Adipocyte (in vitro differentiated cells): ENCODE results near the gene DEFB121.
"Not testable (repeated sequence)": the region's sequence is repeated elsewhere in the genome, so short reads cannot be mapped to it uniquely, and the experiment has no call there.

Experiments
- DNase-seq: peaks from one replicate; pipeline ENCODE4 v3.0.0-alpha.2; 2015; ENCODE audit warnings: low read depth
- H3K27me3 ChIP-seq: replicated peaks from 2 replicates; pipeline ENCODE4 v1.7.0; 2013; ENCODE audit warnings: mild to moderate bottlenecking, low read length, moderate library complexity; ENCODE audit not compliant: control insufficient read depth, insufficient read depth
- H3K36me3 ChIP-seq: 2 replicates; pipeline ENCODE4 v1.7.0; 2013; ENCODE audit warnings: low read length, mild to moderate bottlenecking, moderate library complexity; ENCODE audit not compliant: control insufficient read depth, insufficient read depth, severe bottlenecking
- H3K4me1 ChIP-seq: 2 replicates; pipeline ENCODE4 v1.7.0; 2013; ENCODE audit warnings: mild to moderate bottlenecking, low read length, moderate library complexity; ENCODE audit not compliant: control insufficient read depth, insufficient read depth
- H3K4me3 ChIP-seq: 2 replicates; pipeline ENCODE4 v1.7.0; 2013; ENCODE audit warnings: mild to moderate bottlenecking, low read length, moderate library complexity
- H3K9ac ChIP-seq: 2 replicates; pipeline ENCODE4 v1.7.0; 2013; ENCODE audit warnings: mild to moderate bottlenecking, low read length, moderate library complexity
- H3K9me3 ChIP-seq: 2 replicates; pipeline ENCODE4 v1.7.0; 2013; ENCODE audit warnings: mild to moderate bottlenecking, low read length, moderate library complexity; ENCODE audit not compliant: control insufficient read depth

DEFB121 gene

GRCh38 chr20:31418307-31418706 is 12.3 kb upstream of the DEFB121 start:
- DNase-seq: no peak
- H3K36me3 ChIP-seq: no peaks in the 10 kb centered on the region
- H3K4me1 ChIP-seq: no peaks in the 10 kb centered on the region
- H3K27me3 ChIP-seq: peaks cover 17% of the 10 kb centered on the region
- no peak overlapping the region for H3K4me3 ChIP-seq
- no peaks in the 10 kb centered on the region for H3K9me3 ChIP-seq
- H3K9ac ChIP-seq: no peak overlapping the region

GRCh38 chr20:31415653-31416052 is 9.6 kb upstream of the DEFB121 start:
- Histone ChIP-seq H3K9ac (no peak overlapping the region), H3K27me3 (peaks cover 27% of the 10 kb centered on the region), H3K36me3 (no peaks in the 10 kb centered on the region), H3K9me3 (no peaks in the 10 kb centered on the region), H3K4me3 (no peak overlapping the region), H3K4me1 (no peaks in the 10 kb centered on the region)
- DNase-seq: no peak

- Histone ChIP-seq H3K4me3 (no peak overlapping the region), H3K9ac (no peak overlapping the region), H3K9me3 (no peaks in the 10 kb centered on the region), H3K36me3 (no peaks in the 10 kb centered on the region), H3K27me3 (peaks cover 34% of the 10 kb centered on the region), H3K4me1 (no peaks in the 10 kb centered on the region)
- DNase-seq: no peak
Observed at GRCh38 chr20:31414381-31414780, 8.4 kb upstream of the DEFB121 start.

- Histone ChIP-seq H3K9ac (no peak overlapping the region), H3K4me3 (no peak overlapping the region), H3K4me1 (no peaks in the 10 kb centered on the region), H3K27me3 (peaks cover 38% of the 10 kb centered on the region), H3K36me3 (no peaks in the 10 kb centered on the region), H3K9me3 (no peaks in the 10 kb centered on the region)
- no peak for DNase-seq
Observed at GRCh38 chr20:31410011-31410410, 4.0 kb upstream of the DEFB121 start.

- DNase-seq: no peak
- Histone ChIP-seq H3K9me3 (no peaks in the 10 kb centered on the region), H3K4me1 (no peaks in the 10 kb centered on the region), H3K9ac (no peak overlapping the region), H3K36me3 (no peaks in the 10 kb centered on the region), H3K4me3 (no peak overlapping the region), H3K27me3 (peaks cover 4% of the 10 kb centered on the region)
Observed at GRCh38 chr20:31403886-31404285, 2.1 kb downstream of the DEFB121 start.

GRCh38 chr20:31394900-31395299 is 11.1 kb downstream of the DEFB121 start:
- Histone ChIP-seq H3K9ac (no peak overlapping the region), H3K4me3 (no peak overlapping the region), H3K36me3 (no peaks in the 10 kb centered on the region), H3K4me1 (no peaks in the 10 kb centered on the region), H3K9me3 (no peaks in the 10 kb centered on the region), H3K27me3 (peaks cover 5% of the 10 kb centered on the region)
- DNase-seq: no peak

- H3K36me3 ChIP-seq: no peaks in the 10 kb centered on the region
- H3K9ac ChIP-seq: no peak overlapping the region
- H3K4me1 ChIP-seq: no peaks in the 10 kb centered on the region
- no peak for DNase-seq
- peaks cover 10% of the 10 kb centered on the region for H3K27me3 ChIP-seq
- H3K4me3 ChIP-seq: no peak overlapping the region
- H3K9me3 ChIP-seq: no peaks in the 10 kb centered on the region
Observed at GRCh38 chr20:31392836-31393235, 13.2 kb downstream of the DEFB121 start.

- Histone ChIP-seq H3K9me3 (no peaks in the 10 kb centered on the region), H3K27me3 (peaks cover 10% of the 10 kb centered on the region), H3K4me1 (no peaks in the 10 kb centered on the region), H3K4me3 (no peak within 1 kb of the TSS), H3K9ac (no peak within 1 kb of the TSS), H3K36me3 (no peaks in the 10 kb centered on the region)
- DNase-seq: no peak
Observed at GRCh38 chr20:31390490-31390889, 15.5 kb downstream of the DEFB121 start, which contains the start of gene DEFB119. TSS of gene DEFB119 (minus strand) at chr20:31390590. CDS start at chr20:31390483, 107 bp downstream.

GRCh38 chr20:31374346-31374745 is 31.7 kb downstream of the DEFB121 start:
- Histone ChIP-seq H3K9me3 (peaks cover 4% of the 10 kb centered on the region), H3K4me1 (no peaks in the 10 kb centered on the region), H3K36me3 (no peaks in the 10 kb centered on the region), H3K9ac (no peak overlapping the region), H3K27me3 (no peaks in the 10 kb centered on the region), H3K4me3 (no peak overlapping the region)
- DNase-seq: no peak

- Histone ChIP-seq H3K36me3 (no peaks in the 10 kb centered on the region), H3K9ac (no peak within 1 kb of the TSS), H3K27me3 (no peaks in the 10 kb centered on the region), H3K9me3 (no peaks in the 10 kb centered on the region), H3K4me1 (no peaks in the 10 kb centered on the region), H3K4me3 (no peak within 1 kb of the TSS)
- no peak for DNase-seq
Observed at GRCh38 chr20:31368301-31368700, 37.7 kb downstream of the DEFB121 start, which contains the start of gene DEFB118. TSS of gene DEFB118 (plus strand) at chr20:31368601. CDS start at chr20:31368651, 50 bp downstream.

- not testable (repeated sequence) for DNase-seq, H3K9me3 ChIP-seq, H3K4me1 ChIP-seq, H3K4me3 ChIP-seq, H3K27me3 ChIP-seq, H3K9ac ChIP-seq, H3K36me3 ChIP-seq
Observed at GRCh38 chr20:31364272-31364671, 41.7 kb downstream of the DEFB121 start.

- no peak overlapping the region for H3K9ac ChIP-seq
- H3K4me3 ChIP-seq: no peak overlapping the region
- no peaks in the 10 kb centered on the region for H3K4me1 ChIP-seq
- no peak for DNase-seq
- H3K36me3 ChIP-seq: no peaks in the 10 kb centered on the region
- no peaks in the 10 kb centered on the region for H3K27me3 ChIP-seq
- H3K9me3 ChIP-seq: no peaks in the 10 kb centered on the region
Observed at GRCh38 chr20:31363295-31363694, 42.7 kb downstream of the DEFB121 start.
